Endothelial cell of umbilical vein (primary cell): ENCODE data around the gene CCK.

ENCODE experiments used
- CTCF ChIP-seq, 2 donors: IDR thresholded peaks; 1 replicate in 1 of 2; 2 replicates in 1 of 2; pipeline ENCODE4 v1.5.1; 2011; ENCODE audit warnings: low read length in 2 of 2, mild to moderate bottlenecking in 2 of 2, moderate library complexity in 2 of 2, control low read depth in 1 of 2, inconsistent platforms in 1 of 2, low read depth in 1 of 2; ENCODE audit not compliant: insufficient read depth in 1 of 2; ENCODE audit errors: extremely low read depth in 1 of 2
- EZH2 ChIP-seq: IDR thresholded peaks from 2 replicates; pipeline ENCODE4 v1.6.1; 2012; ENCODE audit warnings: borderline replicate concordance, low read depth, mild to moderate bottlenecking, moderate library complexity, low read length, inconsistent platforms; ENCODE audit not compliant: severe bottlenecking
- MAX ChIP-seq: IDR thresholded peaks from 2 replicates; pipeline ENCODE4 v1.6.1; 2011; ENCODE audit not compliant: insufficient read depth, insufficient read length
- POLR2AphosphoS5 ChIP-seq: IDR thresholded peaks from 2 replicates; pipeline ENCODE4 v1.6.1; 2012; ENCODE audit warnings: low read depth, mild to moderate bottlenecking, control low read depth, low read length, moderate library complexity; ENCODE audit not compliant: insufficient read depth

GRCh38 chr3:42214565-42215283 lies 51.3 kb downstream of the CCK start:
- TF ChIP-seq POLR2AphosphoS5 = no peak
- TF ChIP-seq CTCF (IDR thresholded peaks at IDR 0.05; ENCODE audit: extremely low read depth in 1 of 2, insufficient read depth in 1 of 2, low read depth in 1 of 2, low read length in 2 of 2) = no peak
- TF ChIP-seq EZH2 = no peak
- TF ChIP-seq MAX = no peak
